Measurements from ENCODE around the gene ZNF529. TPM values are rescaled to one million over a fixed set of nuclear protein-coding genes. Genes with fewer than 3 reads are reported as not detected.

The ZNF529 gene
- total RNA-seq, 1 donor from 2014 or later, result 25.8 TPM

- Mint-ChIP-seq H3K36me3 (ENCODE audit: unreplicated experiment) (peaks cover 63% of the 10 kb centered on the region), H3K27ac (ENCODE audit: unreplicated experiment) (no peak overlapping the region), H3K4me1 (ENCODE audit: low read depth, unreplicated experiment) (no peaks in the 10 kb centered on the region), H3K9me3 (ENCODE audit: unreplicated experiment) (peaks cover 12% of the 10 kb centered on the region), H3K27me3 (ENCODE audit: unreplicated experiment) (peaks cover 6% of the 10 kb centered on the region), H3K4me3 (ENCODE audit: unreplicated experiment) (no peak overlapping the region)
- DNase-seq, result no peak
- no peak for TF ChIP-seq CTCF (IDR thresholded peaks at IDR 0.05; ENCODE audit: partially characterized antibody, unreplicated experiment)
These were observed 8.7 kb downstream of the ZNF529 start for GRCh38 chr19:36564391-36564790.

- no peak for DNase-seq
- Mint-ChIP-seq H3K9me3 (ENCODE audit: unreplicated experiment) (peaks cover 34% of the 10 kb centered on the region), H3K27ac (ENCODE audit: unreplicated experiment) (no peak overlapping the region), H3K27me3 (ENCODE audit: unreplicated experiment) (no peaks in the 10 kb centered on the region), H3K4me1 (ENCODE audit: low read depth, unreplicated experiment) (no peaks in the 10 kb centered on the region), H3K36me3 (ENCODE audit: unreplicated experiment) (peaks cover 87% of the 10 kb centered on the region), H3K4me3 (ENCODE audit: unreplicated experiment) (no peak overlapping the region)
- no peak for TF ChIP-seq CTCF (IDR thresholded peaks at IDR 0.05; ENCODE audit: partially characterized antibody, unreplicated experiment)
These were observed 25.9 kb downstream of the ZNF529 start for GRCh38 chr19:36547001-36547732.

- peaks cover 11% of the 10 kb centered on the region for H3K4me1 Mint-ChIP-seq (ENCODE audit: low read depth, unreplicated experiment)
- peak overlapping the region; percentile 100 for H3K4me3 Mint-ChIP-seq (ENCODE audit: unreplicated experiment)
- peaks cover 8% of the 10 kb centered on the region for H3K27me3 Mint-ChIP-seq (ENCODE audit: unreplicated experiment)
- H3K27ac Mint-ChIP-seq (ENCODE audit: unreplicated experiment), result peak overlapping the region; percentile 99
- no peak for TF ChIP-seq CTCF (IDR thresholded peaks at IDR 0.05; ENCODE audit: partially characterized antibody, unreplicated experiment)
- H3K36me3 Mint-ChIP-seq (ENCODE audit: unreplicated experiment), result peaks cover 35% of the 10 kb centered on the region
- DNase-seq, result peak; percentile 45
- H3K9me3 Mint-ChIP-seq (ENCODE audit: unreplicated experiment), result peaks cover 19% of the 10 kb centered on the region
These were observed 44.1 kb downstream of the ZNF529 start for GRCh38 chr19:36528921-36529518.

- peaks cover 11% of the 10 kb centered on the region for H3K4me1 Mint-ChIP-seq (ENCODE audit: low read depth, unreplicated experiment)
- peak within 1 kb of the TSS; percentile 99 for H3K27ac Mint-ChIP-seq (ENCODE audit: unreplicated experiment)
- H3K9me3 Mint-ChIP-seq (ENCODE audit: unreplicated experiment), result peaks cover 19% of the 10 kb centered on the region
- DNase-seq, result peak; percentile 97
- peaks cover 30% of the 10 kb centered on the region for H3K36me3 Mint-ChIP-seq (ENCODE audit: unreplicated experiment)
- H3K4me3 Mint-ChIP-seq (ENCODE audit: unreplicated experiment), result peak within 1 kb of the TSS; percentile 100
- TF ChIP-seq CTCF (IDR thresholded peaks at IDR 0.05; ENCODE audit: partially characterized antibody, unreplicated experiment), result no peak
- peaks cover 8% of the 10 kb centered on the region for H3K27me3 Mint-ChIP-seq (ENCODE audit: unreplicated experiment)
These were observed 44.7 kb downstream of the ZNF529 start, which contains the start of gene ZNF260 for GRCh38 chr19:36528194-36528920. Gene ZNF260, minus strand, starts transcription at chr19:36528271. Its CDS starts 13,033 bp downstream, at chr19:36515238.

All from glutamatergic neuron (in vitro differentiated cells).